NT2/D1 (cell line): Measurements from ENCODE around the gene C1orf174.

ENCODE experiments used
- DNase-seq: peaks from one replicate; pipeline ENCODE4 v3.0.0-alpha.2; 2011; ENCODE audit warnings: low read depth, low spot score
- H3K27me3 ChIP-seq: 2 replicates; pipeline ENCODE4 v1.6.0; 2011; ENCODE audit warnings: mild to moderate bottlenecking; ENCODE audit not compliant: insufficient read length, insufficient read depth
- H3K36me3 ChIP-seq: 2 replicates; pipeline ENCODE4 v1.6.1; 2011; ENCODE audit warnings: mild to moderate bottlenecking, low read length, mixed read lengths; ENCODE audit not compliant: insufficient read depth, insufficient read length
- H3K4me1 ChIP-seq: 2 replicates; pipeline ENCODE4 v1.5.1; 2011; ENCODE audit not compliant: insufficient read depth, insufficient read length
- H3K4me3 ChIP-seq: 2 replicates; pipeline ENCODE4 v1.5.1; 2011; ENCODE audit warnings: low read depth; ENCODE audit not compliant: insufficient read length
- H3K9ac ChIP-seq: 2 replicates; pipeline ENCODE4 v1.6.0; 2011; ENCODE audit warnings: low read depth; ENCODE audit not compliant: insufficient read length
- H3K9me3 ChIP-seq: 2 replicates; pipeline ENCODE4 v1.5.1; 2011; ENCODE audit warnings: mild to moderate bottlenecking, low read length; ENCODE audit not compliant: insufficient read depth
- SUZ12 ChIP-seq: IDR thresholded peaks from 2 replicates; pipeline ENCODE4 v1.6.1; 2011; ENCODE audit not compliant: insufficient read length, insufficient read depth; ENCODE audit errors: extremely low read depth
- YY1 ChIP-seq: IDR thresholded peaks from 2 replicates; pipeline ENCODE4 v1.6.1; 2011; ENCODE audit not compliant: insufficient read length, insufficient read depth
- ZNF274 ChIP-seq: IDR thresholded peaks from 2 replicates; pipeline ENCODE4 v1.6.1; 2011; ENCODE audit warnings: mild to moderate bottlenecking, low read depth, low read length

C1orf174 gene

DNA sequence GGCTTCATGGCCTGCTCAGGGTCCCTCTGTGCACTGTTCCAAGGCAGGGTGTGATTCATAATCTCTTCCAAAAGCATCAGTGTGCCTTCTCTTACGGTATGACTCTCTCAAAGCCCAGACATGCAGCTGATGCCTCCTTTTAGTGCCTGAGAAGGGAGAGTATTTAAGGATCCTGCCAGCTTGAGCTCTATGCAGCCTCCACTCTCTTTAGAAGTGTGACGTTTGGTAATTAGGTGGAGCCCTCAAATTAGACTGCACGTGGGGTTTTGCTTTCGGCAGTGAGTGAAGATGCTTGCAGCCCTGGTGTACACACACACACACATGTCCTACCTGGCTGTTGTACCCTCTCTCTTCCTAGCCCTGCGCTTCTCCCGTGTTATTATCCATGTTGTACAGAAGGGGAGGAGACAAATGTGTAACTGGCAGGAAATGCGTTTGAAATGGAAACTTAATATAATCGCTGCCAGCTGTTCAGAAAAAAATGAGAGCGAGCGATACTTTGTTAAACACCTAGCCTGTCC is 2.6 kb upstream of the C1orf174 start:
- Histone ChIP-seq H3K27me3 (no peaks in the 10 kb centered on the region), H3K4me3 (no peak overlapping the region), H3K9me3 (peaks cover 8% of the 10 kb centered on the region; the same call in 1 of the 2 replicates), H3K4me1 (peaks cover 15% of the 10 kb centered on the region), H3K9ac (peak overlapping the region; percentile 42), H3K36me3 (peaks cover 2% of the 10 kb centered on the region)
- no peak for DNase-seq
- TF ChIP-seq SUZ12: no peak
- no peak for TF ChIP-seq ZNF274
- no peak for TF ChIP-seq YY1

DNA sequence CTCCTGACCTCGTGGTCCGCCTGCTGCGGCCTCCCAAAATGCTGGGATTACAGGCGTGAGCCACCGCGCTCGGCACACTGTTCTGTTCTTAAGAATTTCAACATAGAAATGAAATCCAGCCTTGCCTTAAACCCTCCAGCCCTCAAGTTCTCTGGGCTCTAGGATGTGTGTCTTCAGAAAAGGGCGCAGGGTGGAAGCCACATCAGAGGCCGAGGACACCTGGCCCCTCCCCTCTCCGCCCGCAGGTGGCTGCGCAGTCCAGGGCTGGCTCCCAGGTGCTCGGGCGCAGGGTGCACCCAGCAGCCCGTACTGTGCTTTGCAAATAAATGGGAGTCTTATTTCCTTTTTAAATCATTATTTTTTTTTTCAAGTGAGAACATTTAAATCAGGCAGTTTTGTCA is 2.0 kb upstream of the C1orf174 start:
- H3K27me3 ChIP-seq: no peaks in the 10 kb centered on the region
- H3K9me3 ChIP-seq: peaks cover 8% of the 10 kb centered on the region; the same call in 1 of the 2 replicates
- peaks cover 15% of the 10 kb centered on the region for H3K4me1 ChIP-seq
- no peak overlapping the region for H3K4me3 ChIP-seq
- TF ChIP-seq ZNF274 (no peak), YY1 (no peak), SUZ12 (no peak)
- peaks cover 2% of the 10 kb centered on the region for H3K36me3 ChIP-seq
- DNase-seq: no peak
- H3K9ac ChIP-seq: no peak overlapping the region

DNA sequence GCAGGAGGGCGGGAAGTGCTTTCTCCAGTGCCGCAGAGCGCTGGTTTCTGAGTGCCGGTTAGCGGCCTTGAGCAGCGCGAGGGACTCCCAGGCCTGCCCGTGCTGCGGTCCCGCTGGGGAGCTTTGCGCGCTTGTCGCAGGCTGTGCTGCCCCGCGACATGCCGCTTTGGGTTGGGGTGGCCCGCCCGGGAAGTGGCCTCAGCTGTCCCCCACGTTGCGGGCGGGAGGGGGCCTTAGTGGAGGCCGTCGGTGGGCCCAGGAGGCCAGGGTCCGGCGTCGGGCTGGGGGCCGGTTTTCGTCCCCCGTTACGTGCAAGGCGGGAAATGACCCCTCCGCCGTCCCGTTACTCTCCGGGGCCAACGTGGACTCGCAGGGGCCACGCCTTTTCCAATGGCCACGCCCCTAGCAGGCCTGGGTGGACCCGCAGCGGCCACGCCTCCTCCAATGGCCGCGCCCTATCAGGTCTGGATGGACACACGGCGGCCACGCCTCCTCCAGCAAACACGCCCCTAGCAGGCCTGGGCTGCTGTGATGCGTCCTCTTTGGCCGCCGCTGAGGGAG is 977 bp upstream of the C1orf174 start:
- DNase-seq: peak; percentile 92
- no peak for TF ChIP-seq SUZ12
- no peak for TF ChIP-seq ZNF274
- no peak for TF ChIP-seq YY1
- H3K9ac ChIP-seq: peak overlapping the region; percentile 97
- peak overlapping the region; percentile 85 for H3K4me3 ChIP-seq
- H3K9me3 ChIP-seq: peaks cover 8% of the 10 kb centered on the region; the same call in 1 of the 2 replicates
- no peaks in the 10 kb centered on the region for H3K27me3 ChIP-seq
- H3K36me3 ChIP-seq: peaks cover 7% of the 10 kb centered on the region
- peaks cover 12% of the 10 kb centered on the region for H3K4me1 ChIP-seq

DNA sequence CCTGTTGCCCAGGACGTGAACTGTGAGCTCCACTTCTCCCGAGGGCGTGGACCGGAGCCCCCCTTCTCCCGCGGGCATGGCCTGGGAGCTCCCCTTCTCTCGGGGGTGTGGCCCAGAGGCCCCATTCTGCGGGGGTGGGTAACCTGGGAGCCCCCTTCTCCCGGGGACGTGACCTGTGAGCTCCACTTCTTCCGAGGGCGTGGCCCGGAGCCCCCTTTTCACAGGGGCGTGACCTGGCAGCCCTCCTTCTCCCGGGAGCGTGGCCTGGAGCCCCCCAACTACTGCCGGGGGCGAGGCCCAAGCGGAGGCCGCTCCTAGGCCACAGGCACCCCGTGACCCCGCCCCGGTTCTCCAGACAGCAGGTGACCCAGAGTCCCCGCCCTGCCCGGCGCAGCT is 320 bp downstream of the C1orf174 start:
- peak overlapping the region; percentile 88 for H3K4me3 ChIP-seq
- peaks cover 20% of the 10 kb centered on the region for H3K36me3 ChIP-seq
- peak overlapping the region; percentile 97 for H3K9ac ChIP-seq

DNA sequence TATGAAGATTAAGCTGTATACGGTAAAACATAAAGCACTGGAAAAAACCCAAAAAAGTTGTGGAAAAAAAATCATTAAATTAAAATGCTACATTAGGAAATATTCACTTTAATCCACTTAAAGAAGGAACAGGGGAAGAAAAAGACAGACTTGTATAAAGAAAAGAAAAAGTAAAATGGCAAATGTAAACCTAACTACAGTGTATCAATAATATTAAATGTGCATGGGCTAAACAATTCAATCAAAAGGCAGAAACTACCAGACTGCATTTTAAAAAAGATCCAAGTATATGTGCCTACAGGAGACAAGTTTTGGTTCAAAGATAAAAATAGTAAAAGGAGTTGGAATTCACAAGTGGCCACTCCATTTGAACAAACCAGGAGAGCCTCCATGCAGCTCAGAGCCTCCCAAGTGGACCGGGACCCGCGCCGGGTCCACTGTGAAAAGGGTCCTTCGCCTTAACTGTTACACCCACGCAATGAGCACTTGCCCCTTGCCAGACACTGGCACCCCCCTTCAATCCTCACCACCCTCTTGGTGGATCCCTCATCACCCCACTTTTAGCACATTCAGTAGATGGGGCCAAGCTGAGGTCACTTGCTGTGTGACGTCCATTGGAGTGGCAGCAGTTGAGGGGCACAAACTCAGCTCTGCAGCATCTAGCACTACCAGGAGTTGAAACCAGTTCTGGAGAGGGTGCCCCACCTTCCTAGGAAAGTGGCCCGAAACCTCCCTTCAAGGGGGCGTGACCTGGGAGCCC is 898 bp downstream of the C1orf174 start:
- DNase-seq: no peak

More for the DNA sequence above, 320 bp downstream of the C1orf174 start:
- H3K9me3 ChIP-seq: peaks cover 8% of the 10 kb centered on the region; the same call in 1 of the 2 replicates
- H3K4me1 ChIP-seq: peaks cover 11% of the 10 kb centered on the region
- DNase-seq: no peak
- no peaks in the 10 kb centered on the region for H3K27me3 ChIP-seq
- TF ChIP-seq ZNF274 (no peak), YY1 (no peak), SUZ12 (no peak)

DNA sequence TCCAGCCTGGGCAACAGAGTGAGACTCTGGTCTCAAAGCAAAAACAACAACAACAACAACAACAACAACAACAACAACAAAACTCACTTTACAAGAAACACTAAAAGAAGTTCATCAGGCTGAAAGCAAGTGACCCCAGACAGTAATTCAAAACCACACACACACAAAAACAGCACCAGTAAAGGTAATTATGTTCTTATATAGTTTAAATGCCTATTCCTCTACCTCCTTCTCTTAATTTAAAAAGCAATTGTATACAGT is 1.7 kb downstream of the C1orf174 start:
- no peak for DNase-seq
- Histone ChIP-seq H3K36me3 (peaks cover 24% of the 10 kb centered on the region), H3K9me3 (peaks cover 8% of the 10 kb centered on the region; the same call in 1 of the 2 replicates), H3K4me3 (peak overlapping the region; percentile 8), H3K27me3 (no peaks in the 10 kb centered on the region), H3K4me1 (peaks cover 6% of the 10 kb centered on the region), H3K9ac (no peak overlapping the region)
- TF ChIP-seq YY1 (no peak), ZNF274 (no peak)

More for the DNA sequence above, 898 bp downstream of the C1orf174 start:
- H3K27me3 ChIP-seq: no peaks in the 10 kb centered on the region
- H3K36me3 ChIP-seq: peaks cover 18% of the 10 kb centered on the region
- peak overlapping the region; percentile 97 for H3K9ac ChIP-seq
- H3K4me3 ChIP-seq: peak overlapping the region; percentile 88
- H3K4me1 ChIP-seq: peaks cover 11% of the 10 kb centered on the region
- H3K9me3 ChIP-seq: peaks cover 8% of the 10 kb centered on the region; the same call in 1 of the 2 replicates
- TF ChIP-seq YY1: no peak
- no peak for TF ChIP-seq ZNF274
- no peak for TF ChIP-seq SUZ12

DNA sequence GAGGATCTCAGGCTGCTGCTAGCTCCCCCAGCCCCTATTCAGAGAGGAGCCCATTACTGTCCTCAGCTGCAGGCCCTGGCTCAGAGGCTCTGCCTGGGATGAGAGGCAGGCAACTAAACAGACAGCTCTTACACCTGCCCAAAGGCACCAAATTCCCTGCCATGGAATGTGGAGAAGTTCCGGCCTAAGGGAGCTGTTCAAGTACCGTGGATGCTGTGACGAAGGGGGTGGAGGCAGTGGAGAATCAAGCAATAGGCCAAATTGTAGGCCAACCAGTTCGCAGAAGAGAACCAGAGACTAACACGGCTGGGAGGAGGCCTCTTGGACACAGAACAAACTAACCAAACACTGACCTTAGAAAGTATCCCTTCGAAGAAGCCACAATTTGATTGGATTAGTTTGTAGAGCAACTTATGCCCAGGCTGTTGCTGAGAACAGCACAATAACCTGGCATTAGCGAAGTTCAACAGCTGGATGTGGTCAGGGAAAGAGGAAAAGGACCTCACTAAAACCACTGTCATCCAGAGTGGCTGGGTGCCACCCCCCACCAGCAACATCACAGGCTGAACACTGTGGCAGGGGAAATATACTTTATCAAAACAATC is 3.6 kb downstream of the C1orf174 start:
- no peak for TF ChIP-seq YY1
- TF ChIP-seq ZNF274: no peak
- no peak for TF ChIP-seq SUZ12
- H3K4me3 ChIP-seq: no peak overlapping the region
- H3K9me3 ChIP-seq: peaks cover 8% of the 10 kb centered on the region; the same call in 1 of the 2 replicates
- DNase-seq: no peak
- H3K4me1 ChIP-seq: no peaks in the 10 kb centered on the region
- no peaks in the 10 kb centered on the region for H3K27me3 ChIP-seq
- peaks cover 32% of the 10 kb centered on the region for H3K36me3 ChIP-seq
- H3K9ac ChIP-seq: no peak overlapping the region
